Measurements from ENCODE around the gene AP4M1. TPM values are rescaled to one million over a fixed set of nuclear protein-coding genes. Genes with fewer than 3 reads are reported as not detected.
A peak's percentile ranks its signal among the peaks of the same experiment; 100 is the strongest.

Gene AP4M1
- total and polyA plus RNA-seq, 9 of the 15 experiments (the other 6 are each of a cell fraction or from before 2014, with no cell fraction given), result 1.3 to 30.9 (median 14.1) TPM

DNA sequence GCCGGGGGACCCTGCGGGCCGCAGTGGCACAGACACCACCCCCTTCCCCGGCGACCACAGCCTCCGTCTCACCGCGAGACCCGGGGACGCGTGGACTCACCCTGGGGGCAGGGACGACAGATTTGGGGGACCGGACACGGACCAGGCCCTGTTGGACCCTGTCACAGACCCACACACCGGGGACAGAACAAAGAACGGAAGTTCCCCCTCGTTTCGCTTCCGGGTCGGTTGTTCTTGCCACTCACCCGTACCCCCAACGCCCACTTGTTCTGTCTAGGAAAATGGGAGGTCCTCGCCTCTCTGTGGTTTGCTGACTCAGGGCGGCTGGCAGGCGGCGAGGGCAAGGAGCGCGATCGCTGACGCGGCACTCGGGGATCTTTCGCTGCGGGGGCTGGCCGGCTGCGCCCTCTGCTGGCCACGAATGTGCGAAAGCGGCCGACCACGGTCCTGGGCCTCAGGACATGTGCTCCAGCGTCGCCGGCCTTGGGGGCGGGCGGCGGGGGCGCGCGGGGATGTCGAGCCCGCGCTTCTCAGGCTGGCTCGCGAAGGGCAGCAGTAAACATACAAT lies 19.8 kb upstream of the AP4M1 start, which contains the start of gene ZNF3 (continued):
- peak; percentile 96 to 100 for TF ChIP-seq E2F6 (IDR thresholded peaks at IDR 0.05; ENCODE audit: borderline replicate concordance in 1 of 2, extremely low read depth in 1 of 2, insufficient read depth in 1 of 2, insufficient read length in 1 of 2, low read depth in 1 of 2, low read length in 1 of 2, poor library complexity in 1 of 2, severe bottlenecking in 1 of 2)
- TF ChIP-seq FOXK2 (conservative IDR thresholded peaks at IDR 0.05 in 1 of 2, IDR thresholded peaks at IDR 0.05 in 1 of 2; ENCODE audit: low read depth in 2 of 2), result peak; percentile 75 to 78; a peak in 3 of 4 replicates
- peak; percentile 28 for TF ChIP-seq DACH1 (IDR thresholded peaks at IDR 0.05; ENCODE audit: partially characterized antibody)
- no peak for TF ChIP-seq ZNF561 (CRISPR knock-in tag; conservative IDR thresholded peaks at IDR 0.05)
- no peak for TF ChIP-seq FOXA1 (IDR thresholded peaks at IDR 0.05; ENCODE audit: borderline replicate concordance)
- TF ChIP-seq KAT8 (IDR thresholded peaks at IDR 0.05; ENCODE audit: low read depth), result no peak
- TF ChIP-seq FOXP1 (CRISPR knock-in tag; IDR thresholded peaks at IDR 0.05), result peak; percentile 95
- TF ChIP-seq MAFK (IDR thresholded peaks at IDR 0.05; ENCODE audit: low read length), result peak; percentile 99
- TF ChIP-seq, protein P1, sequence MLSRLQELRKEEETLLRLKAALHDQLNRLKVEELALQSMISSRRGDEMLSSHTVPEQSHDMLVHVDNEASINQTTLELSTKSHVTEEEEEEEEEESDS (CRISPR knock-in tag; IDR thresholded peaks at IDR 0.05), result no peak
- TF ChIP-seq TCF7L2 (IDR thresholded peaks at IDR 0.05; ENCODE audit: low read depth, low read length), result no peak
- peak; percentile 99 for TF ChIP-seq L3MBTL2 (IDR thresholded peaks at IDR 0.05)
- peak; percentile 33; the same call in 1 of the 2 replicates for TF ChIP-seq ZBTB2 (IDR thresholded peaks at IDR 0.05)
- TF ChIP-seq, protein P2, sequence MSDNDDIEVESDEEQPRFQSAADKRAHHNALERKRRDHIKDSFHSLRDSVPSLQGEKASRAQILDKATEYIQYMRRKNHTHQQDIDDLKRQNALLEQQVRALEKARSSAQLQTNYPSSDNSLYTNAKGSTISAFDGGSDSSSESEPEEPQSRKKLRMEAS (CRISPR knock-in tag; IDR thresholded peaks at IDR 0.05), result peak; percentile 99
- TF ChIP-seq ZNF57 (CRISPR knock-in tag; IDR thresholded peaks at IDR 0.05), result no peak
- TF ChIP-seq HMGXB4 (CRISPR knock-in tag; IDR thresholded peaks at IDR 0.05), result peak; percentile 94; the same call in 1 of the 2 replicates
- peak; percentile 86 to 91 for TF ChIP-seq RAD21 (CRISPR knock-in tag; conservative IDR thresholded peaks at IDR 0.05 in 1 of 2, IDR thresholded peaks at IDR 0.05 in 1 of 2)
- TF ChIP-seq, protein P3, sequence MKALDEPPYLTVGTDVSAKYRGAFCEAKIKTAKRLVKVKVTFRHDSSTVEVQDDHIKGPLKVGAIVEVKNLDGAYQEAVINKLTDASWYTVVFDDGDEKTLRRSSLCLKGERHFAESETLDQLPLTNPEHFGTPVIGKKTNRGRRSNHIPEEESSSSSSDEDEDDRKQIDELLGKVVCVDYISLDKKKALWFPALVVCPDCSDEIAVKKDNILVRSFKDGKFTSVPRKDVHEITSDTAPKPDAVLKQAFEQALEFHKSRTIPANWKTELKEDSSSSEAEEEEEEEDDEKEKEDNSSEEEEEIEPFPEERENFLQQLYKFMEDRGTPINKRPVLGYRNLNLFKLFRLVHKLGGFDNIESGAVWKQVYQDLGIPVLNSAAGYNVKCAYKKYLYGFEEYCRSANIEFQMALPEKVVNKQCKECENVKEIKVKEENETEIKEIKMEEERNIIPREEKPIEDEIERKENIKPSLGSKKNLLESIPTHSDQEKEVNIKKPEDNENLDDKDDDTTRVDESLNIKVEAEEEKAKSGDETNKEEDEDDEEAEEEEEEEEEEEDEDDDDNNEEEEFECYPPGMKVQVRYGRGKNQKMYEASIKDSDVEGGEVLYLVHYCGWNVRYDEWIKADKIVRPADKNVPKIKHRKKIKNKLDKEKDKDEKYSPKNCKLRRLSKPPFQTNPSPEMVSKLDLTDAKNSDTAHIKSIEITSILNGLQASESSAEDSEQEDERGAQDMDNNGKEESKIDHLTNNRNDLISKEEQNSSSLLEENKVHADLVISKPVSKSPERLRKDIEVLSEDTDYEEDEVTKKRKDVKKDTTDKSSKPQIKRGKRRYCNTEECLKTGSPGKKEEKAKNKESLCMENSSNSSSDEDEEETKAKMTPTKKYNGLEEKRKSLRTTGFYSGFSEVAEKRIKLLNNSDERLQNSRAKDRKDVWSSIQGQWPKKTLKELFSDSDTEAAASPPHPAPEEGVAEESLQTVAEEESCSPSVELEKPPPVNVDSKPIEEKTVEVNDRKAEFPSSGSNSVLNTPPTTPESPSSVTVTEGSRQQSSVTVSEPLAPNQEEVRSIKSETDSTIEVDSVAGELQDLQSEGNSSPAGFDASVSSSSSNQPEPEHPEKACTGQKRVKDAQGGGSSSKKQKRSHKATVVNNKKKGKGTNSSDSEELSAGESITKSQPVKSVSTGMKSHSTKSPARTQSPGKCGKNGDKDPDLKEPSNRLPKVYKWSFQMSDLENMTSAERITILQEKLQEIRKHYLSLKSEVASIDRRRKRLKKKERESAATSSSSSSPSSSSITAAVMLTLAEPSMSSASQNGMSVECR (CRISPR knock-in tag; IDR thresholded peaks at IDR 0.05), result peak; percentile 94
- no peak for TF ChIP-seq ZNF347 (CRISPR knock-in tag; IDR thresholded peaks at IDR 0.05; ENCODE audit: low read depth)
- peak; percentile 99 for TF ChIP-seq NFE2 (IDR thresholded peaks at IDR 0.05; ENCODE audit: low read depth)

Measured in K562 (cell line).